OCI-LY7 (cell line): ENCODE results near the gene GRK5. TPM values are rescaled to one million over a fixed set of nuclear protein-coding genes. Genes with fewer than 3 reads are reported as not detected.

Experiments used
- BruUV-seq: library from RNA; stranded (reverse); fragments of 400-500 nt; replicated peaks from 2 replicates; lab custom pipeline; 2021; lab: Mats Ljungman, UMichigan
- CTCF ChIA-PET: fragments of 300-600 bp; sonication (Branson Sonifier 250); formaldehyde crosslinking; loops from one replicate; lab custom pipeline; 2022; ENCODE audit warnings: antibody characterized with exemption; ENCODE audit not compliant: unreplicated experiment; lab: Charles Lee
- POLR2A ChIA-PET: fragments of 300-600 bp; sonication (Branson Sonifier 250); formaldehyde crosslinking; loops from one replicate; lab custom pipeline; 2022; ENCODE audit warnings: antibody characterized with exemption; lab: Charles Lee
- DNase-seq: peaks from one replicate; pipeline ENCODE4 v3.0.0-alpha.2; 2015; ENCODE audit warnings: low spot score
- H2AFZ ChIP-seq: fragments of 200-600 bp; sonication (generic), shearing (Covaris generic); 2 replicates; pipeline ENCODE4 v1.6.1; 2014; ENCODE audit warnings: mild to moderate bottlenecking, antibody characterized with exemption, low read length, moderate library complexity
- H3K27ac ChIP-seq: fragments of 200-600 bp; sonication (generic); 2 replicates; pipeline ENCODE4 v1.5.1; 2014; ENCODE audit warnings: mixed run types, low read depth, mild to moderate bottlenecking, moderate library complexity, low read length, inconsistent platforms; ENCODE audit not compliant: poor library complexity, severe bottlenecking
- H3K36me3 ChIP-seq: fragments of 200-600 bp; sonication (generic); 2 replicates; pipeline ENCODE4 v1.6.1; 2014; ENCODE audit warnings: mild to moderate bottlenecking, antibody characterized with exemption, low read length, moderate library complexity, mixed read lengths; ENCODE audit not compliant: insufficient read depth
- H3K4me1 ChIP-seq: fragments of 200-600 bp; sonication (generic); 2 replicates; pipeline ENCODE4 v1.5.1; 2014; ENCODE audit warnings: mild to moderate bottlenecking, low read length; ENCODE audit not compliant: insufficient read depth, poor library complexity, severe bottlenecking
- H3K4me2 ChIP-seq: fragments of 200-600 bp; sonication (generic); 2 replicates; pipeline ENCODE4 v1.6.1; 2014; ENCODE audit warnings: mild to moderate bottlenecking, low read length
- H3K4me3 ChIP-seq: fragments of 200-600 bp; sonication (generic); 2 replicates; pipeline ENCODE4 v1.5.1; 2014; ENCODE audit warnings: mild to moderate bottlenecking, low read depth, low read length; ENCODE audit not compliant: poor library complexity, severe bottlenecking
- H3K79me2 ChIP-seq: fragments of 200-600 bp; sonication (generic); 2 replicates; pipeline ENCODE4 v1.6.1; 2016; ENCODE audit warnings: low read depth, mild to moderate bottlenecking, low read length, moderate library complexity, mixed read lengths; ENCODE audit not compliant: insufficient read depth
- H3K9me2 ChIP-seq: fragments of 200-600 bp; sonication (generic); 2 replicates; pipeline ENCODE4 v1.6.1; 2016; ENCODE audit warnings: mild to moderate bottlenecking, low read length, mixed read lengths; ENCODE audit not compliant: insufficient read depth
- H3K9me3 ChIP-seq: fragments of 200-600 bp; sonication (generic); 2 replicates; pipeline ENCODE4 v1.6.1; 2014; ENCODE audit warnings: mild to moderate bottlenecking, mixed run types, low read length, mixed read lengths
- H4K20me1 ChIP-seq: fragments of 200-600 bp; sonication (generic); 2 replicates; pipeline ENCODE4 v1.6.1; 2014; ENCODE audit warnings: mild to moderate bottlenecking, antibody characterized with exemption, low read length, moderate library complexity, mixed read lengths; ENCODE audit not compliant: insufficient read depth
- CTCF ChIP-seq: fragments of 200-600 bp; sonication (generic); conservative IDR thresholded peaks from 2 replicates; pipeline ENCODE4 v1.5.1; 2014; ENCODE audit warnings: mild to moderate bottlenecking, antibody characterized with exemption, low read length, moderate library complexity, mixed read lengths
- EZH2phosphoT487 ChIP-seq: fragments of 200-600 bp; sonication (generic); IDR thresholded peaks from 2 replicates; pipeline ENCODE4 v1.6.1; 2018; ENCODE audit warnings: low read depth, borderline replicate concordance, mild to moderate bottlenecking, mixed run types, antibody characterized with exemption, low read length, moderate library complexity, mixed read lengths
- intact Hi-C: fragments of 100-400 bp; cut with micrococcal nuclease; formaldehyde crosslinking; loops from one replicate; pipeline ENCODE4 v1.10.0; 2022; ENCODE audit not compliant: unreplicated experiment
- total RNA-seq, 2 experiments: library from RNA; depleted of rRNA in 1 of 2; stranded (reverse); fragments of >200 nt in 1 of 2; shearing (Covaris generic) in 1 of 2; gene quantifications; 2 replicates each; pipeline ENCODE4 v1.2.3, GENCODE V29; 2014 to 2022

GRK5 gene
- total RNA-seq, 2 experiments from 2014 or later, result 4.7 to 10.2 TPM

- H3K9me3 ChIP-seq, result no peaks in the 10 kb centered on the region
These were observed 217.0 kb downstream of the GRK5 start for GRCh38 chr10:119424258-119424975.

GRCh38 chr10:119425102-119425880 is 217.9 kb downstream of the GRK5 start:
- H3K4me1 ChIP-seq, result peaks cover 14% of the 10 kb centered on the region
- H3K4me2 ChIP-seq, result peak overlapping the region; percentile 23; the same call in 1 of the 2 replicates
- CTCF ChIA-PET, result interaction anchor here (0.5 to 1.0 kb wide), 4 partner anchors 18 to 507 kb away, joined by 3 to 6 read pairs (median 4); no protein-coding TSS in a partner anchor
- peaks cover 13% of the 10 kb centered on the region for H3K36me3 ChIP-seq
- POLR2A ChIA-PET, result interaction anchor here (0.6 to 0.8 kb wide), 3 partner anchors 110 to 218 kb away, joined by 3 to 7 read pairs (median 5); partner anchors contain the start of gene GRK5
- no peak for TF ChIP-seq CTCF
- TF ChIP-seq EZH2phosphoT487, result no peak
- BruUV-seq, result no TSS peak
- no peak overlapping the region for H3K4me3 ChIP-seq
- intact Hi-C loops, result no loop called here
- H3K79me2 ChIP-seq, result no peaks in the 10 kb centered on the region
- no peaks in the 10 kb centered on the region for H4K20me1 ChIP-seq
- peak; percentile 67 for DNase-seq
- H3K9me3 ChIP-seq, result no peaks in the 10 kb centered on the region
- no peak overlapping the region for H2AFZ ChIP-seq
- no peaks in the 10 kb centered on the region for H3K9me2 ChIP-seq
- H3K27ac ChIP-seq, result no peak overlapping the region

More at GRCh38 chr10:119424258-119424975, 217.0 kb downstream of the GRK5 start:
- Histone ChIP-seq H3K4me2 (no peak overlapping the region), H3K4me1 (peaks cover 14% of the 10 kb centered on the region), H3K79me2 (no peaks in the 10 kb centered on the region), H3K27ac (no peak overlapping the region), H3K4me3 (no peak overlapping the region), H3K9me2 (no peaks in the 10 kb centered on the region), H2AFZ (no peak overlapping the region), H4K20me1 (no peaks in the 10 kb centered on the region), H3K36me3 (peaks cover 13% of the 10 kb centered on the region)
- intact Hi-C loops, result no loop called here
- POLR2A ChIA-PET, result interaction anchor here (0.8 kb wide), 1 partner anchor 217 kb away, joined by 5 read pairs; the partner anchor contains the start of gene GRK5
- DNase-seq, result no peak
- BruUV-seq, result no TSS peak
- CTCF ChIA-PET, result interaction anchor here (0.6 kb wide), 1 partner anchor 156 kb away, joined by 3 read pairs; no protein-coding TSS in a partner anchor
- TF ChIP-seq EZH2phosphoT487 (no peak), CTCF (no peak)
